Lung (tissue), 12 donors: ENCODE results near the gene EEA1. TPM values are rescaled to one million over a fixed set of nuclear protein-coding genes. Genes with fewer than 3 reads are reported as not detected.

ENCODE experiments used
- ATAC-seq: fragments of 200-7000 bp; cut with Tn5 transposase; one replicate; pipeline ENCODE4 v1.9.1; 2020; ENCODE audit warnings: moderate number of reproducible peaks; ENCODE audit not compliant: insufficient read depth, low FRiP score
- DNase-seq, 3 donors: peaks; one replicate each; pipeline ENCODE4 v3.0.0-alpha.2; 2013 to 2017
- H3K27ac ChIP-seq, 2 donors: one replicate each; pipeline ENCODE4 v1.5.1; 2013; ENCODE audit warnings: mild to moderate bottlenecking in 2 of 2, moderate library complexity in 2 of 2, control low read depth in 1 of 2, inconsistent platforms in 1 of 2, low read depth in 1 of 2, low read length in 1 of 2
- H3K27me3 ChIP-seq, 3 donors: one replicate each; pipeline ENCODE4 v1.5.1; 2013; ENCODE audit warnings: low read length in 2 of 3; ENCODE audit not compliant: control insufficient read depth in 3 of 3, insufficient read depth in 3 of 3
- H3K36me3 ChIP-seq, 4 donors: one replicate each; pipeline ENCODE4 v1.5.1; 2013; ENCODE audit warnings: low read length in 4 of 4, mild to moderate bottlenecking in 1 of 4, moderate library complexity in 1 of 4; ENCODE audit not compliant: control insufficient read depth in 4 of 4, insufficient read depth in 4 of 4
- H3K4me1 ChIP-seq, 5 donors: one replicate each; pipeline ENCODE4 v1.5.1; 2013; ENCODE audit warnings: low read length in 5 of 5, mild to moderate bottlenecking in 2 of 5, moderate library complexity in 1 of 5; ENCODE audit not compliant: control insufficient read depth in 5 of 5, insufficient read depth in 5 of 5
- H3K4me3 ChIP-seq: one replicate; pipeline ENCODE4 v1.5.1; 2013; ENCODE audit warnings: mild to moderate bottlenecking, control low read depth, moderate library complexity
- H3K9ac ChIP-seq, 2 donors: one replicate each; pipeline ENCODE4 v1.5.1; 2013; ENCODE audit warnings: low read length in 2 of 2, control low read depth in 1 of 2; ENCODE audit not compliant: insufficient read depth in 1 of 2
- H3K9me3 ChIP-seq, 4 donors: one replicate each; pipeline ENCODE4 v1.5.1; 2013; ENCODE audit warnings: low read length in 3 of 4, mild to moderate bottlenecking in 1 of 4, moderate library complexity in 1 of 4; ENCODE audit not compliant: control insufficient read depth in 4 of 4, insufficient read depth in 3 of 4
- CTCF ChIP-seq: IDR thresholded peaks from 2 replicates; pipeline ENCODE4 v1.5.1; 2012; ENCODE audit warnings: mild to moderate bottlenecking; ENCODE audit errors: control extremely low read depth, extremely low read depth
- WGBS, 2 donors: extraction: QIAGEN DNeasy Blood & Tissue Kit; methylation state at CpG; one replicate each; pipeline ENCODE4 v1.1.7; 2013; 5-methylcytosine and 5-hydroxymethylcytosine counted together
- polyA plus RNA-seq, 2 donors: library from polyadenylated mRNA; stranded (reverse); fragments of 200-250 nt; gene quantifications; one replicate each; pipeline ENCODE4 v1.2.1, GENCODE V29; 2013
- total RNA-seq, 2 donors: library from RNA; depleted of rRNA in 1 of 2; stranded (reverse); fragments of >200 nt in 1 of 2; gene quantifications; one replicate each; pipeline ENCODE4 v1.2.1, GENCODE V29; 2014 to 2021
- donor health status: control.
- donor health status: control.
- donor health status: Bipolar disorder and iron deficiency.
- donor health status: healthy.
- donor health status: DM: yes; HTN: yes; CAD: no.

EEA1 gene
- total and polyA plus RNA-seq, 4 donors = 3.7 to 37.0 (median 15.8) TPM

- Histone ChIP-seq H3K36me3 (no peaks in the 10 kb centered on the region), H3K4me3 (no peak overlapping the region), H3K27ac (no peak overlapping the region), H3K4me1 (peaks cover 0 to 18% (median 7%) of the 10 kb centered on the region in 5 donors), H3K9ac (no peak overlapping the region), H3K27me3 (no peaks in the 10 kb centered on the region), H3K9me3 (peaks cover 0 to 6% (median 0%) of the 10 kb centered on the region in 4 donors)
- ATAC-seq (no peak), DNase-seq (no peak)
- TF ChIP-seq CTCF = no peak
- 71 to 87% methylated on average over 1 of the region's 1 CpG for WGBS, 2 donors
These were observed 163.2 kb downstream of the EEA1 start for GRCh38 chr12:92765871-92766270.

GRCh38 chr12:92764831-92765230 is 164.3 kb downstream of the EEA1 start:
- Histone ChIP-seq H3K9ac (no peak overlapping the region), H3K4me3 (no peak overlapping the region), H3K27ac (no peak overlapping the region), H3K36me3 (no peaks in the 10 kb centered on the region), H3K9me3 (peaks cover 0 to 8% (median 0%) of the 10 kb centered on the region in 4 donors), H3K27me3 (no peaks in the 10 kb centered on the region), H3K4me1 (peaks cover 0 to 18% (median 7%) of the 10 kb centered on the region in 5 donors)
- DNase-seq = no peak
- no peak for TF ChIP-seq CTCF
- 88 to 97% methylated on average over 5 of the region's 5 CpGs for WGBS, 2 donors
- ATAC-seq = no peak

- ATAC-seq = no peak
- Histone ChIP-seq H3K36me3 (no peaks in the 10 kb centered on the region), H3K9ac (no peak overlapping the region), H3K4me1 (no peaks in the 10 kb centered on the region), H3K9me3 (peaks cover 0 to 8% (median under 1%) of the 10 kb centered on the region in 4 donors), H3K27ac (no peak overlapping the region), H3K4me3 (no peak overlapping the region), H3K27me3 (no peaks in the 10 kb centered on the region)
- 96% methylated on average over 5 of the region's 5 CpGs for WGBS, 2 donors
- no peak for DNase-seq
- TF ChIP-seq CTCF = no peak
These were observed 166.3 kb downstream of the EEA1 start for GRCh38 chr12:92762773-92763172.

- no peak for ATAC-seq
These were observed 169.3 kb downstream of the EEA1 start for GRCh38 chr12:92759634-92760268.

More at GRCh38 chr12:92759634-92760268, 169.3 kb downstream of the EEA1 start:
- H3K4me1 ChIP-seq = peaks cover 0 to 1% (median 0%) of the 10 kb centered on the region in 5 donors
- H3K9me3 ChIP-seq = peaks cover 0 to 8% (median under 1%) of the 10 kb centered on the region in 4 donors
- DNase-seq = no peak
- 87 to 94% methylated on average over 3 of the region's 3 CpGs for WGBS, 2 donors
- TF ChIP-seq CTCF = no peak
- H3K9ac ChIP-seq = no peak overlapping the region
- no peaks in the 10 kb centered on the region for H3K27me3 ChIP-seq
- H3K27ac ChIP-seq = no peak overlapping the region
- no peak overlapping the region for H3K4me3 ChIP-seq
- H3K36me3 ChIP-seq = no peaks in the 10 kb centered on the region
